NCI-H1436 (cell line): ENCODE results near the gene PLCB1.
"Not testable (repeated sequence)": the region's sequence is repeated elsewhere in the genome, so short reads cannot be mapped to it uniquely, and the experiment has no call there.

Experiments used
- DNase-seq: peaks from one replicate; lab custom pipeline; 2025; lab: John Stamatoyannopoulos, UW

The PLCB1 gene

GRCh38 chr20:8404912-8405635 lies 273.0 kb downstream of the PLCB1 start:
- DNase-seq, result no peak

- no peak for DNase-seq
Observed at GRCh38 chr20:8406391-8406790, 274.3 kb downstream of the PLCB1 start.

- no peak for DNase-seq
Observed at GRCh38 chr20:8408587-8409307, 276.7 kb downstream of the PLCB1 start.

GRCh38 chr20:8413691-8414090 lies 281.6 kb downstream of the PLCB1 start:
- no peak for DNase-seq

GRCh38 chr20:8414586-8415274 lies 282.7 kb downstream of the PLCB1 start:
- peak; percentile 4 for DNase-seq

- DNase-seq, result no peak
Observed at GRCh38 chr20:8421981-8422380, 289.9 kb downstream of the PLCB1 start.

- no peak for DNase-seq
Observed at GRCh38 chr20:8423482-8423881, 291.4 kb downstream of the PLCB1 start.

GRCh38 chr20:8424010-8424409 lies 291.9 kb downstream of the PLCB1 start:
- DNase-seq, result no peak

- no peak for DNase-seq
Observed at GRCh38 chr20:8425016-8425415, 292.9 kb downstream of the PLCB1 start.

GRCh38 chr20:8425802-8426201 lies 293.7 kb downstream of the PLCB1 start:
- DNase-seq, result no peak

- no peak for DNase-seq
Observed at GRCh38 chr20:8427419-8428040, 295.5 kb downstream of the PLCB1 start.

GRCh38 chr20:8428988-8429387 lies 296.9 kb downstream of the PLCB1 start:
- no peak for DNase-seq

- DNase-seq, result no peak
Observed at GRCh38 chr20:8431538-8432434, 299.7 kb downstream of the PLCB1 start.

- no peak for DNase-seq
Observed at GRCh38 chr20:8432435-8433148, 300.5 kb downstream of the PLCB1 start.

GRCh38 chr20:8433291-8433690 lies 301.2 kb downstream of the PLCB1 start:
- no peak for DNase-seq

- DNase-seq, result no peak
Observed at GRCh38 chr20:8434326-8434876, 302.3 kb downstream of the PLCB1 start.

GRCh38 chr20:8435285-8436035 lies 303.4 kb downstream of the PLCB1 start:
- no peak for DNase-seq

- not testable (repeated sequence) for DNase-seq
Observed at GRCh38 chr20:8436938-8437337, 304.9 kb downstream of the PLCB1 start.

- no peak for DNase-seq
Observed at GRCh38 chr20:8438748-8439147, 306.7 kb downstream of the PLCB1 start.
